GM13976 (cell line): ENCODE results near the gene TOR4A.
"Not testable (repeated sequence)": the region's sequence is repeated elsewhere in the genome, so short reads cannot be mapped to it uniquely, and the experiment has no call there.

Source experiments
- DNase-seq: peaks from one replicate; pipeline ENCODE4 v3.0.0; 2012; ENCODE audit warnings: low spot score
- in situ Hi-C: fragments of 300-500 bp; cut with MboI; formaldehyde crosslinking; loops from one replicate; pipeline ENCODE4 v1.12.0; 2022; ENCODE audit warnings: low sequenced_read_pairs, mixed read lengths, inconsistent platforms; ENCODE audit not compliant: unreplicated experiment
- TF ChIP-seq, protein P1 (sequence below): IDR thresholded peaks from 2 replicates; pipeline ENCODE4 v1.5.1; 2012; ENCODE audit warnings: borderline replicate concordance, mild to moderate bottlenecking; ENCODE audit not compliant: insufficient read depth; ENCODE audit errors: extremely low read depth, missing control alignments, control extremely low read depth

TOR4A gene

DNA sequence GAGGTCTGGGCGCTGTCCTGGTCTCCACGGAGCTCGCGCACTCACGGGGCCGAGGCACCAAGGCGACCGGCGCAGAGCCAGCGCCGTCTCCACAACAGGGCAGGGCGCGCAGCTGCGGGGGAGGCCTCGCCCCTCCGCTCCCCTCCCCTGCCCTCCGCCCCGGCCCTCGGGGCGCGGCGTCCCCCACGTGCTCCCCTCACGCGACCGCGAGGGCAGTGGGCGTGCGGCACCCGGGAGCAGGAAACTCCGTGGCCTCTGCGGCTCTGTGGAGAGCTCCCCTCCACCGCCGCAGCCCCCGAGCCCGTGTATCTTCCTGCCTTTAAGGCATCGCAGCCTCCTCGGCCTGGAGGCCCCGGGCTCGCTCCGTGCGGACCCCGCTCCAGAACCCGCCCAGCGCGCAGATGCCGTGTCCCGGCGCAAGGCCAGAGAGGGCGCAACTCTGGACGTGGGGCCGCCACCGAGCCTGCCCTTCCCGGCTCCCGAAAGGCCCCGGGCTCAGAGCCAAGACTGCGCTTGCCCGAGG is 37.1 kb upstream of the TOR4A start:
- DNase-seq: peak; percentile 75
- in situ Hi-C loops: no loop called here
- TF ChIP-seq, protein P1, sequence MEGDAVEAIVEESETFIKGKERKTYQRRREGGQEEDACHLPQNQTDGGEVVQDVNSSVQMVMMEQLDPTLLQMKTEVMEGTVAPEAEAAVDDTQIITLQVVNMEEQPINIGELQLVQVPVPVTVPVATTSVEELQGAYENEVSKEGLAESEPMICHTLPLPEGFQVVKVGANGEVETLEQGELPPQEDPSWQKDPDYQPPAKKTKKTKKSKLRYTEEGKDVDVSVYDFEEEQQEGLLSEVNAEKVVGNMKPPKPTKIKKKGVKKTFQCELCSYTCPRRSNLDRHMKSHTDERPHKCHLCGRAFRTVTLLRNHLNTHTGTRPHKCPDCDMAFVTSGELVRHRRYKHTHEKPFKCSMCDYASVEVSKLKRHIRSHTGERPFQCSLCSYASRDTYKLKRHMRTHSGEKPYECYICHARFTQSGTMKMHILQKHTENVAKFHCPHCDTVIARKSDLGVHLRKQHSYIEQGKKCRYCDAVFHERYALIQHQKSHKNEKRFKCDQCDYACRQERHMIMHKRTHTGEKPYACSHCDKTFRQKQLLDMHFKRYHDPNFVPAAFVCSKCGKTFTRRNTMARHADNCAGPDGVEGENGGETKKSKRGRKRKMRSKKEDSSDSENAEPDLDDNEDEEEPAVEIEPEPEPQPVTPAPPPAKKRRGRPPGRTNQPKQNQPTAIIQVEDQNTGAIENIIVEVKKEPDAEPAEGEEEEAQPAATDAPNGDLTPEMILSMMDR: no peak

DNA sequence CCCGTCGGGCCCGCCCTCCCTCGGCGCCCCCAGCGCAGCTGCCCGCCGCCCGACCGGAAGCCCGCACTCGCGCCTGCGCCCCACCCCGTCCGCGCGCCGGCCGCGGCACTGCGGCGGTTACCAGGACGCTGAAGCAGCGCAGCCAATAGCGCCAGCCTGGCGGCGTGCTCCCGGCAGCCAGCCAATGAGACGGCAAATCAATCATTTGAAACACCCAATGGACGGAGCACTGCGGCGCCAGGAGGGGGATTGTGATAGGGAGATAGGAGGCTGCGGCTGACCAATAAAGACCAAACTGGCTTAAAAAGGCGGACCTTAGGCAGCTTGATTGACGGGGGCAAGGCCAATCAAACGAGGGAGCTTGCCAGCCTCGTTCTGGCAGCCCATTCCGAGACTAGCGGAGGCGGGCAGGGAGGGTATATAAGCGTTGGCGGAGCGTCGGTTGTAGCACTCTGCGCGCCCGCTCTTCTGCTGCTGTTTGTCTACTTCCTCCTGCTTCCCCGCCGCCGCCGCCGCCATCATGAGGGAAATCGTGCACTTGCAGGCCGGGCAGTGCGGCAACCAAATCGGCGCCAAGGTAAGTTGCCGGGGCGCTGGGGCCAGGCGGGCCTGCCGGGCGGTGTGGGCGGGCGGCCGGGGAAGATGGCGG is 36.6 kb upstream of the TOR4A start, which contains the start of gene TUBB4B:
TSS of gene TUBB4B (plus strand) at position 447 of the 649 bp plus-strand sequence. CDS start at position 521, 74 bp downstream.
- DNase-seq: peak; percentile 99
- TF ChIP-seq, protein P1: no peak
- in situ Hi-C loops: no loop called here

DNA sequence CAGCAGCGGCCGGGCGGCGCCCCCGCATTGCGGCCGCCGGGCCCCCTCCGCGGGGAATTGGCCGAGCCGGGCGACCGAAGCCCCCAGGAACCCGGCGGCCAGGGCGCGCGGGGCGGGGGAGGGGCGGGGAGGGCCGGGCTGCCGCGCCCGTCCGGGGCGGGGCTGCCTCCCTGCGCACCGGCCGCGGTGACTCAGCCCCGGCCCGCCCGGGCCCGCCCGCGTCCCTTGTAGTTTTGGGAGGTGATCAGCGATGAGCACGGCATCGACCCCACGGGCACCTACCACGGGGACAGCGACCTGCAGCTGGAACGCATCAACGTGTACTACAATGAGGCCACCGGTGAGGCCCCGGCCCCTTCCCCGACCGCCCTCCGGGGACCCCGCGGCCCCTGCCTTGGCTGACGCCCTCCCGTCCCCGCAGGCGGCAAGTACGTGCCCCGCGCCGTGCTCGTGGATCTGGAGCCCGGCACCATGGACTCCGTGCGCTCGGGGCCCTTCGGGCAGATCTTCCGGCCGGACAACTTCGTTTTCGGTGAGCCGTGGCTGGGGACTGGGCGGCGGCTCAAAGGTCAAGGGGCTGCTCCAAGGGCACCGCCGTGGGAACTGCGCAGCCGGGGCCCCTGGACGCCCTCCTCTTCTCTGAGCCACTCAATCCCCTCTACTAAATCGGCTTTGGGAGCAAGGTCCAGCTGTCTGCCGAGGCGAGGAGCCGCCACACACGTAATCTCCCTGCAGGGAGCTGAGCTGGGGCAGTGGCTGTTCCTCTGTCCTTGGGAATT is 35.8 kb upstream of the TOR4A start:
- in situ Hi-C loops: no loop called here
- TF ChIP-seq, protein P1: no peak
- DNase-seq: peak; percentile 78

DNA sequence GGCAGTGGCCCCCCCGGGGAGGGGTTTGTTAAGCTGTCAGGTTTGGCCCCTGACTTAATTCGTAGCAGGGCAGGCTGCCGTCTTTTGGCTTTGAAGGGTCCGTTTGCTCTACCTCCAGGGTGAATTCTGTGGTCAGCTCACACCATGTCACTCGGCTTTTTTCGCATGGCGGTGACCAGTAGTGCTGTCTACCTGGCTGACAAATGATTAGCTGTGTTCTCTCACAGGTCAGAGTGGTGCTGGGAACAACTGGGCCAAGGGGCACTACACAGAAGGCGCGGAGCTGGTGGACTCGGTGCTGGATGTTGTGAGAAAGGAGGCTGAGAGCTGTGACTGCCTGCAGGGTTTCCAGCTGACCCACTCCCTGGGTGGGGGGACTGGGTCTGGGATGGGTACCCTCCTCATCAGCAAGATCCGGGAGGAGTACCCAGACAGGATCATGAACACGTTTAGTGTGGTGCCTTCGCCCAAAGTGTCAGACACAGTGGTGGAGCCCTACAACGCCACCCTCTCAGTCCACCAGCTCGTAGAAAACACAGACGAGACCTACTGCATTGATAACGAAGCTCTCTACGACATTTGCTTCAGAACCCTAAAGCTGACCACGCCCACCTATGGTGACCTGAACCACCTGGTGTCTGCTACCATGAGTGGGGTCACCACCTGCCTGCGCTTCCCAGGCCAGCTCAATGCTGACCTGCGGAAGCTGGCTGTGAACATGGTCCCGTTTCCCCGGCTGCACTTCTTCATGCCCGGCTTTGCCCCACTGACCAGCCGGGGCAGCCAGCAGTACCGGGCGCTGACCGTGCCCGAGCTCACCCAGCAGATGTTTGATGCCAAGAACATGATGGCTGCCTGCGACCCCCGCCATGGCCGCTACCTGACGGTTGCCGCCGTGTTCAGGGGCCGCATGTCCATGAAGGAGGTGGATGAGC is 35.0 kb upstream of the TOR4A start:
- TF ChIP-seq, protein P1: no peak
- in situ Hi-C loops: no loop called here

DNA sequence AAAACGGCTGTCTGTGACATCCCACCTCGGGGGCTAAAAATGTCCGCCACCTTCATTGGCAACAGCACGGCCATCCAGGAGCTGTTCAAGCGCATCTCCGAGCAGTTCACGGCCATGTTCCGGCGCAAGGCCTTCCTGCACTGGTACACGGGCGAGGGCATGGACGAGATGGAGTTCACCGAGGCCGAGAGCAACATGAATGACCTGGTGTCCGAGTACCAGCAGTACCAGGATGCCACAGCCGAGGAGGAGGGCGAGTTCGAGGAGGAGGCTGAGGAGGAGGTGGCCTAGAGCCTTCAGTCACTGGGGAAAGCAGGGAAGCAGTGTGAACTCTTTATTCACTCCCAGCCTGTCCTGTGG is 34.3 kb upstream of the TOR4A start:
- DNase-seq, in situ Hi-C loops: not testable (repeated sequence)

More for the DNA sequence above, 35.0 kb upstream of the TOR4A start:
- no peak for DNase-seq

DNA sequence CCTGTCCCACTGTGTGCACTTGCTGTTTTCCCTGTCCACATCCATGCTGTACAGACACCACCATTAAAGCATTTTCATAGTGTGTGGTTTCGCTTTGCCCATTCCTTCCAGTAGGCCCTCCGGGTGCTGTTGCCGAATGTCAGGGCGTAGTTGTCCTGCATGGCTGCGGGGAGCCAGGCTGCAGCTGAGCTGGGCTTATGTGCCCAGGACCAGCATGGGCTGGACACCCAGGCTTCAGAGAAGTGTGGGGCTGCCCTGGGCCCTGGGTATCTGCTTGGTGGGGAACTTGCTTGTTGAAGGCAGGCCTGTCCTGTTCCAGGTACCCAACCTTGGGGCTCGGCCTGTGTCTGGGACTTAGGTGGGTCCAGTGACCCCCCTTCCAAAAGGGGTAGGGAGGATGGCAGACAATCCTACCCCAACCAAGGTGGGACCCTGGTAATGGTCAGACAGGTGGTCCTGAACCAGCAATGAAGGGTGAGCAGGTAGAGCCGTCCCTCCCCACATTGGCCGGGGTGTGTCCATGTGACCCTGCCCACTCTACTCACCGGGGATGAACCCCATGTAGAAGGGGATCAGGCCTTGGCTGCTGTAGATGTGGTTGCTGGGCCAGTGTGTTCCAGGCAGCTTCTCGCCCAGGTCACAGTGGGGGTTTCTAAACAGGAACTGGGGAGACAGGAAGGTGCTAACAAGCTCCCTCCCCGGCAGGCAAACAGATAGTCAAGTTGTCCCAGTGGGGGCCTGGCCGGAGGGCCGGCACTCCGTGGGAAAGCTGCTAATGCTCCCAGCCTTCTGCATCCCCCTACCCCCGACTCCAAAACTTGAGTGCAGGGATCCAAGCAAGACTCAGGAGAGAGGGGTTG is 33.7 kb upstream of the TOR4A start:
- no peak for DNase-seq
- in situ Hi-C loops: no loop called here
- TF ChIP-seq, protein P1: no peak
